Epithelial cell of esophagus (primary cell): Measurements from ENCODE around the gene GHRH.

ENCODE experiments used
- DNase-seq: peaks from one replicate; pipeline ENCODE4 v3.0.0; 2010; ENCODE audit warnings: low read depth
- H3K4me3 ChIP-seq: 2 replicates; pipeline ENCODE4 v1.5.1; 2011; ENCODE audit warnings: mild to moderate bottlenecking, low read length, control low read depth
- CTCF ChIP-seq: IDR thresholded peaks from 2 replicates; pipeline ENCODE4 v1.5.1; 2011; ENCODE audit warnings: low read depth, mild to moderate bottlenecking, low read length, control low read depth, inconsistent platforms; ENCODE audit not compliant: insufficient read depth; ENCODE audit errors: missing control alignments

GHRH gene

GRCh38 chr20:37261714-37262113 is at the start of gene GHRH:
GHRH (minus strand) TSS chr20:37261814; CDS start chr20:37256889, 4,925 bp downstream.
- no peak for DNase-seq
- H3K4me3 ChIP-seq, result no peak within 1 kb of the TSS
- no peak for TF ChIP-seq CTCF

GRCh38 chr20:37310951-37311350 is 49.3 kb upstream of the GHRH start:
- no peak for TF ChIP-seq CTCF
- no peak overlapping the region for H3K4me3 ChIP-seq
- DNase-seq, result no peak

GRCh38 chr20:37309936-37310590 is 48.4 kb upstream of the GHRH start:
- no peak for TF ChIP-seq CTCF
- peak; percentile 79 for DNase-seq
- H3K4me3 ChIP-seq, result no peak overlapping the region

- DNase-seq, result no peak
- no peak overlapping the region for H3K4me3 ChIP-seq
- no peak for TF ChIP-seq CTCF
Measured at GRCh38 chr20:37309290-37309689, 47.7 kb upstream of the GHRH start.

- DNase-seq, result peak; percentile 84
- no peak overlapping the region for H3K4me3 ChIP-seq
- TF ChIP-seq CTCF, result no peak
Measured at GRCh38 chr20:37308086-37309050, 46.8 kb upstream of the GHRH start.

GRCh38 chr20:37305839-37306238 is 44.2 kb upstream of the GHRH start:
- no peak for TF ChIP-seq CTCF
- no peak for DNase-seq
- H3K4me3 ChIP-seq, result no peak overlapping the region
